ENCODE data around the gene TTLL6.

DNA sequence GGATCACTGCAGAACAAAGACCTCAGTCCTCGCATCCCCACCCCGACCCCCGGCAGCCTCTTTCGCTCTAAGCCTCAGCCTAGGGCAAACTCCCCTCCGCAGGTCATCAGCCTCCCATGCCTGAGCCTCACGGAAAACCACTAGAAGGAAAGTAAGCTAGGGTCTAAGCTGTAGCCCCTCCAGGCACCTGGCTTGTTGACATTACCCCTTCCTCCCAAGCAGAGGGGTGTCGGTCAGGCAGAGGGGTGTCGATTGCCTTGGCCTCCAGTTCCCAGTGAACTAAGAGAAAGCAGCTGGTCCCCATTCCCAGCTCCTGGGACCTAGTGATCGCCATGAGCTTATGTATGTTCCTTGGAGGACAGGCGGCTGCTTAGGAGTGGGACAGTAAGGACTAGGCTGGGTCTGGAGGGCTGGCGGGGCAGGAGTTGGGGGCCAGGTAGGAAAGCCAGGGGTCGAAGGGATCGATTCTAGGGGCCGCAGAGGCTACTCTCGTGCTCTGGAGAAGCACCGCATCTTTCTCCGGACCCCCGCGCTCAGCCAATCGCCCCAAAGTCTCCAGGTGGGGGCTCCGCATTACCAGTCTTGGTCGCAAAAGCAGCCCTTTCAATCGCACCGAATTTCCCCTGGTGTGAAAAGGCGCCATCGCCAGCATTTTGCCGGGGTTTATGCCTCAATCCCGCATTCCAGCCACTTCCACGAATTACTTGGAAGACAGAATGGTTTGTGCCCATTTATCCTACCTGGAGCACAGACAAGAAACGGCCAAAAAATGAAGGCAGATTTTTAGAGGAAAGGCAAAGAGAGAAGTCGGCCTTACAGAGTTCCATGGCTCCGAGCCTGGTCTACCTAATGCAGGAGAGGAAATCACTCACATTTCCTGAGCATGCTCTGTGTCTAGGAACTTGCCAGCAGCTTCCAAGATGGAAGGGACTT lies 67.1 kb downstream of the TTLL6 start:
- TF ChIP-seq, protein P1, sequence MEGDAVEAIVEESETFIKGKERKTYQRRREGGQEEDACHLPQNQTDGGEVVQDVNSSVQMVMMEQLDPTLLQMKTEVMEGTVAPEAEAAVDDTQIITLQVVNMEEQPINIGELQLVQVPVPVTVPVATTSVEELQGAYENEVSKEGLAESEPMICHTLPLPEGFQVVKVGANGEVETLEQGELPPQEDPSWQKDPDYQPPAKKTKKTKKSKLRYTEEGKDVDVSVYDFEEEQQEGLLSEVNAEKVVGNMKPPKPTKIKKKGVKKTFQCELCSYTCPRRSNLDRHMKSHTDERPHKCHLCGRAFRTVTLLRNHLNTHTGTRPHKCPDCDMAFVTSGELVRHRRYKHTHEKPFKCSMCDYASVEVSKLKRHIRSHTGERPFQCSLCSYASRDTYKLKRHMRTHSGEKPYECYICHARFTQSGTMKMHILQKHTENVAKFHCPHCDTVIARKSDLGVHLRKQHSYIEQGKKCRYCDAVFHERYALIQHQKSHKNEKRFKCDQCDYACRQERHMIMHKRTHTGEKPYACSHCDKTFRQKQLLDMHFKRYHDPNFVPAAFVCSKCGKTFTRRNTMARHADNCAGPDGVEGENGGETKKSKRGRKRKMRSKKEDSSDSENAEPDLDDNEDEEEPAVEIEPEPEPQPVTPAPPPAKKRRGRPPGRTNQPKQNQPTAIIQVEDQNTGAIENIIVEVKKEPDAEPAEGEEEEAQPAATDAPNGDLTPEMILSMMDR (IDR thresholded peaks at IDR 0.05; ENCODE audit: insufficient read depth, low read depth, low read length) = no peak
- TF ChIP-seq EZH2 (IDR thresholded peaks at IDR 0.05; ENCODE audit: insufficient read depth, low read length) = peak; percentile 98

Measured in astrocyte (in vitro differentiated cells and primary cell).